ENCODE measurements around the gene ANKDD1A. TPM values are rescaled to one million over a fixed set of nuclear protein-coding genes. Genes with fewer than 3 reads are reported as not detected.
A peak's percentile ranks its signal among the peaks of the same experiment; 100 is the strongest.

The ANKDD1A gene
- total RNA-seq, 2 donors from 2014 or later = 3.8 to 8.9 TPM

DNA sequence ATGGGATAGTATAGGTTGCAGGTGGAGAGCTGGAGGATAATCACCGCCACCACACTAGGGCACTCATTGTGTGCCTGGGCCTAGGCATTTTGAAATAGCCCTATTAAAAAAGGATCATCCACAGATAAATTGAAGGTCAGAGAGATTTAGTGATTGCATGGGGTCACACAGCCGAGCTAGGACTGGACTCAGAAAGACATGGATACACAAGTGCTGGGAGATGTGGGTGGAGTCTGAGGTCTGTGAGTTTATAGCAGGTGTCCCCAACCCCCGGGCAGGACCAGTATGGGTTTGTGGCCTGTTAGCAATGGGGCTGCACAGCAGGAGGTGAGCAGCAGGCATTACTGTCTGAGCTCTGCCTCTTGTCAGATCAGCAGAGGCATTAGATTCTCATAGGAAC is 5.3 kb upstream of the ANKDD1A start:
- Mint-ChIP-seq H3K9me3 (no peaks in the 10 kb centered on the region), H3K27ac (no peak overlapping the region), H3K36me3 (peaks cover 0 to 15% of the 10 kb centered on the region in 2 donors)
- ATAC-seq = no peak
- DNase-seq (ENCODE audit: low spot score in 2 of 2) = no peak

DNA sequence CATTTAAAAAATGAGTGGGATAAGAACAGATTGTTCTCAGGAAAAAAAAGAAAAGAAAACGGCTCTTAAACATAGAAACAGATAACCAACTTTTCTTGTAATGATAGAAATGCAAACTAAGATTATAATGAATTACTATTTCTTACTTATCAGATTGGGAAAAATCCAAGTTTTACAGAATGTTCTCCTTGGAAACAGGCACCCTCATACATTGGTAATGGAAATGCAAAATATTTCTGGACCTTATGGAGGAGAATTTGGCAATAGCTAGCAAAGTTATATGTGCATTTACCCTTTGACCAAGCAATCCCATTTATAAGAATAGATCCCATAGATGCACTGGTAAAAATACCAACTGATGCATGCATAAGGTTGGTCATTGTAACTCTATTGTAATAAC is 3.7 kb upstream of the ANKDD1A start:
- Mint-ChIP-seq H3K27ac (no peak overlapping the region), H3K36me3 (peaks cover 0 to 11% of the 10 kb centered on the region in 2 donors), H3K9me3 (no peaks in the 10 kb centered on the region)
- ATAC-seq (no peak), DNase-seq (ENCODE audit: low spot score in 2 of 2) (no peak)

DNA sequence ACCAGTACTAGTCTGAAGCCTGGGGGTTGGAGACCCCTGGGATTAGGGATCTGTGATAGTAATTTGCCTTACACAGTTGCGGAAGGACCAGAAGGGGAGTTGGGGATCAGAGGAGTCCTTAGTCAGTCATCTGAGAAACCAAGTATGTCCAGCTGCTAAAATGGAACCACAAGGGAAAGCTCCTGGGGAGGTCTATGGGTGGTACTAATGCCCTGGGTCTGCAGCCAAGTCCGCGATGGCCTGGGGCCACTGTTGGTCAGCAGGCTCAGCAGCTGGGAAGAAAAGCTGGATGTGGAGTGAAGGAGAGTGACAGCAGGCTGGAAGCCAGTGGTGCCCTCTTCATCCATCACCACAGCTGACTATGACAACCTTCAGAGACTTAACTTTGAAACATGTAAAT is 2.2 kb upstream of the ANKDD1A start:
- Mint-ChIP-seq H3K36me3 (peaks cover 0 to 11% of the 10 kb centered on the region in 2 donors), H3K9me3 (no peaks in the 10 kb centered on the region), H3K27ac (no peak overlapping the region)
- ATAC-seq (no peak), DNase-seq (ENCODE audit: low spot score in 2 of 2) (no peak)

DNA sequence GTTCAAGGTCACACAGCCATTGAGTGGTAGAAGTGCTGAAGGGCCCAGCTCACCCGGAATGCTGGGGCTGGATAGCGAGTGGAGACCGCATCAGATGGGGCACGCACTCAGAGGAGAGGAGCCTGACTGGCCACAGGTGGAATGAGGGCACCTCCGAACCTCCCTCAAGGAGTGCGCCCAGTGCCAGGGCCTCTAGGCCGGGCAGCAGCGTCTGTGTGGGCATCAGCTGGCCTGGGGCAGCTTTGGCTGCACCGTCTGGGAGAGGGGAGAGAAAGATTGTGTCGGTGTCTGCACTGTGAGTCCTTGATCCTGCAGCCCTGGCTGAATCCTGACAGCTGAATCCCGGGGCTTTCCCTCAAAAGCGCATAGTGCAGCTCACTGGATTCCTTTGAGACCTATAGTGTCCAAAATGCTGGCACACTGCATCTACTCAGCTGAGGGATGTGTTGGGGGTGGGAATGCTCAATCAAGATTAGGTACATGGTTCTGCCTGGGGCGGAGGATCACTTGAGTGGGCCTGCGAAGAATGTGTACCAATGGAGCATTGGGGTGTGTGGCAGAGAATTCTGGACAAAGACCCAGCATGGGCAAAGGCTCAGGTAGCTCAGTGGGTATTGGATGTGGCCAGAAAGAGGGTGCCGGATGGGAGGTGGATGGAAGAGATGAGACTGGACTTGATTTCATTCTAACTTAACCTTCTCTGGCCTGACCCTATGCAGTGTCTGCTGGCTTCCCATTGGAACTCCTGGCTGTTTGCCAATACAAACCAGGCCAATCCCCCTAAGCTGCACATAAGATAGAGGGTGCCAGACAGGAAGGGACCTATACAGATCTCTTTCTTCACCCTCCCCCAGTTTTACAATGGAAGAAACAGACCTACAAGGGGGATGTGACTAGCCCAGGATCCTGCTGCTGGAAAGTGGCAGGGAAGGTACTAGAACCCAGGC is 950 bp downstream of the ANKDD1A start:
- H3K27ac Mint-ChIP-seq = no peak overlapping the region
- no peaks in the 10 kb centered on the region for H3K9me3 Mint-ChIP-seq
- H3K36me3 Mint-ChIP-seq = no peaks in the 10 kb centered on the region
- ATAC-seq = no peak
- no peak for DNase-seq (ENCODE audit: low spot score in 2 of 2)

DNA sequence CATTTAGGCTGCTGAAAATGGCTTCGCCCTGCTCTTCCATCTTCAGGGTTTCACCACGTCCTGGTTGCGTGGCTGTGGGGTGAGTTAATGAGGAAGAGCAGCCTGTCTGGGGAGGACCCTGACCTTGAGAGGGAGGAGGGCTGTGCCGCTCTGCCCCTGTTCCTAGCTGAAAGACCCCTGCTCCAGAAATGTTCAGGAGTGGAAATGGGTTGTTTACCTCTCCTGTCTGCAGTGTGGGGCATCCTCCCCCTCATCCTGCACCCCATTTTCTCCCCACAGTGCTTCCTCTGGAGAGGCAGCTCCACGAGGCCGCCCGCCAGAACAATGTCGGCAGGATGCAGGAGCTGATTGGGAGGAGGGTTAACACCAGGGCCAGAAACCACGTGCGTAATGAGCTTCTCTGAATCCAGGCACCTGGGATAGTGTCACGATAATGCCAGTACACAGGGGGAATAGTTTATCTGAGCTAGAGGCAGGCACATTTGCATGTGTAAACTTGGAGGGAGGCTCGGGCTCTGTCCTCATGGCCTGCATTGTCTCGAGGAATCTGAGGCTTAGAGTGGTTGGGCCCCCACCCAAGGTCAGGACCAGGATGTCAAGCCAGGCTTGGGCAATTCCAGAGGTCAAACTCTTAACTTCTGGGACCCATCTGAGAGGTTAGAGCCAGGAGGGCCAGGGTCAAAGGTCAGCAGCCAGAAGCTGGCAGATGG is 4.0 kb downstream of the ANKDD1A start:
- no peak for ATAC-seq
- H3K27ac Mint-ChIP-seq = peak overlapping the region in 1 of 2 donors; percentile 75
- no peaks in the 10 kb centered on the region for H3K9me3 Mint-ChIP-seq
- DNase-seq (ENCODE audit: low spot score in 2 of 2) = no peak
- no peaks in the 10 kb centered on the region for H3K36me3 Mint-ChIP-seq

DNA sequence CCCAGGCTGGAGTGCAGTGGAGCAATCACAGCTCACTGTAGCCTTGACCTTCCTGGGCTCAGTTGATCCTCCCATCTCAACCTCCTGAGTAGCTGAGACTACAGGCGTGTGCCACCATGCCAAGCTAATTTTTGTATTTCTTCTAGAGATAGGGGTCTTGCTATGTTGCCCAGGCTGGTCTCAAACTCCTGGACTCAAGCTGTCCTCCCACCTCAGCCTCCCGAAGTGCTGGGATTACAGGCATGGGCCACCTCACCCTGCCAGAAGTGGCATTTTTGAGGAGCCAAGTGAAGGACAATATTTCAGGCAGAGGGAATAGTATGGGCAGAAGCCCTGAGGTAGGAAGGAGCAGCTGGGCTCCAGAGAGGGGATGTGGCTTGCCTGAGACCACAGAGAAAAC is 4.7 kb downstream of the ANKDD1A start:
- no peaks in the 10 kb centered on the region for H3K36me3 Mint-ChIP-seq
- no peaks in the 10 kb centered on the region for H3K9me3 Mint-ChIP-seq
- ATAC-seq = no peak
- DNase-seq (ENCODE audit: low spot score in 2 of 2) = no peak
- H3K27ac Mint-ChIP-seq = peak overlapping the region; percentile 34 to 75

DNA sequence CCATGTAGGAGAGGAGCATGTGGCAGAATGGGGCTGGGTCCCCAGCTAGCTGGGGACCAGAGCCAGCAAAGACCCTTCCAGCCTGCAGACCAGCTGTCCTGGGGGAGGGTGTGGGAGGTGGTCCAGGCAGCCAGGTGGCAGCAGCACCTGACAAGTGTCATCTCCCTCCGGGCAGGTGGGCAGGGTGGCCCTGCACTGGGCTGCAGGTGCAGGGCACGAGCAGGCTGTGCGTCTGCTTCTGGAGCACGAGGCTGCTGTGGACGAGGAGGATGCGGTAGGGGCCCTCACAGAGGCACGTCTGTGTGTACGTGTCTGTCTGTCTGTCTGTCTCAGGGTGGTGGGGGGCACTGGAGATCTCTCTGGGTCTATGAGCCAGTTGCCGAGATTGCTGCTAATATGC is 5.5 kb downstream of the ANKDD1A start:
- Mint-ChIP-seq H3K36me3 (no peaks in the 10 kb centered on the region), H3K9me3 (no peaks in the 10 kb centered on the region), H3K27ac (peak overlapping the region; percentile 34 to 75)
- ATAC-seq = no peak
- DNase-seq (ENCODE audit: low spot score in 2 of 2) = no peak

DNA sequence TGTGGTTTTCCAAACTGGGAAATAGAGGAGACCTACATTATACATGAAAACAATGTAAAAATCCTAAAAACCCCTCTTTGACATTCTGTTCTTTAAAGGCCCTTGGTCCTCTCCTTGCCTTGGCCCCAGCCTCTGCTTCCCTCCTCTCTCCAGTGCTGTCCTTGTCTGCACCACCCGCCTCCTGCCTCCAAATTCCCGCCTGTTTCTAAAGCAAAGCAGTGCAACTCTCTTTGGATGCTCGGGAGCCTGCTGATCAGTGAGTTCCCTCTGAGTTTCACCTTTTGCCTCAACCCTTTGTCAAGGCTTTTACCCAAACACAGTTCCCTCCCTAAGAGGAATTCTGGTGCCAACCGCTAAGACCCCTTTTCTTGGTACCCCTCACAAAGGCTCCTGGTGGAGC is 8.0 kb downstream of the ANKDD1A start:
- H3K27ac Mint-ChIP-seq = no peak overlapping the region
- H3K36me3 Mint-ChIP-seq = no peaks in the 10 kb centered on the region
- ATAC-seq = no peak
- DNase-seq (ENCODE audit: low spot score in 2 of 2) = no peak
- no peaks in the 10 kb centered on the region for H3K9me3 Mint-ChIP-seq

DNA sequence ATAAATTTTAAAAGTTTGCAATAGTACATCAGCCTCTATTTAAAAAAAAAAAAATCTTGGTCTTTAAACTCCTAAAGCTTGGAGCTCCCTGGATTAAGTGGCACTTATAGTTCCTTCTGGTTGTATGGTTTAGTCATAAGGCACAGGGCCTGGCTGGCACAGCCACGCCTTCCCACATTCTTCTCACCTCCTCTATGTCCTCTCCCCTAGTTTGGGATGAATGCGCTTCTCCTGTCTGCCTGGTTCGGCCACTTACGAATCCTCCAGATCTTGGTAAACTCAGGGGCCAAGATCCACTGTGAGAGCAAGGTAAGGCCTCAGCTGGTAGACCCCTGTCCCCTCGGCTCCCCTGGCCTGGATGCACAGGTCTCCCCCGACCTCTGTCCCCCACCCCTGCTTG is 10.0 kb downstream of the ANKDD1A start:
- no peaks in the 10 kb centered on the region for H3K9me3 Mint-ChIP-seq
- no peak for DNase-seq (ENCODE audit: low spot score in 2 of 2)
- H3K27ac Mint-ChIP-seq = peak overlapping the region in 1 of 2 donors; percentile 72
- no peak for ATAC-seq
- H3K36me3 Mint-ChIP-seq = no peaks in the 10 kb centered on the region

DNA sequence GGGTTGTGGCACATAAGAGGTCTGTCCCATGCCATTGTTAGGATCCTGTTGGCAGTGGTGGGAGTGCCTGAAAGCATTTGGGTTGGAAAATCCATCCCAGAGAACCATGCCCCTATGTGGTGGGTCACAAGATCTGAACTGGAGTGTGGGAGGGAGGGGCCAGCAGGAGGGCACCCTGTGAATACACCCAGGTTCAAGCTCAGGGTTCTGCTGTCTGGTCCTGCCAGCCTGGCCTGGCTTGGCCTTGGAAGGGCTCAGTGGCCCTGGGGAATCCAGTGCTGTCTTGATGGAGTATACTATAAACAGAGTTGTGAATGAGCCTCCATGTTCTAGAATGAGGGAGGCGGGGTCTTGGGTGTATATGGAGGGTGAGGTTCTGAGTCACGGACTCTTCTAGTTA is 11.8 kb downstream of the ANKDD1A start:
- ATAC-seq = no peak
- Mint-ChIP-seq H3K36me3 (no peaks in the 10 kb centered on the region), H3K9me3 (no peaks in the 10 kb centered on the region), H3K27ac (no peak overlapping the region)
- DNase-seq (ENCODE audit: low spot score in 2 of 2) = no peak

DNA sequence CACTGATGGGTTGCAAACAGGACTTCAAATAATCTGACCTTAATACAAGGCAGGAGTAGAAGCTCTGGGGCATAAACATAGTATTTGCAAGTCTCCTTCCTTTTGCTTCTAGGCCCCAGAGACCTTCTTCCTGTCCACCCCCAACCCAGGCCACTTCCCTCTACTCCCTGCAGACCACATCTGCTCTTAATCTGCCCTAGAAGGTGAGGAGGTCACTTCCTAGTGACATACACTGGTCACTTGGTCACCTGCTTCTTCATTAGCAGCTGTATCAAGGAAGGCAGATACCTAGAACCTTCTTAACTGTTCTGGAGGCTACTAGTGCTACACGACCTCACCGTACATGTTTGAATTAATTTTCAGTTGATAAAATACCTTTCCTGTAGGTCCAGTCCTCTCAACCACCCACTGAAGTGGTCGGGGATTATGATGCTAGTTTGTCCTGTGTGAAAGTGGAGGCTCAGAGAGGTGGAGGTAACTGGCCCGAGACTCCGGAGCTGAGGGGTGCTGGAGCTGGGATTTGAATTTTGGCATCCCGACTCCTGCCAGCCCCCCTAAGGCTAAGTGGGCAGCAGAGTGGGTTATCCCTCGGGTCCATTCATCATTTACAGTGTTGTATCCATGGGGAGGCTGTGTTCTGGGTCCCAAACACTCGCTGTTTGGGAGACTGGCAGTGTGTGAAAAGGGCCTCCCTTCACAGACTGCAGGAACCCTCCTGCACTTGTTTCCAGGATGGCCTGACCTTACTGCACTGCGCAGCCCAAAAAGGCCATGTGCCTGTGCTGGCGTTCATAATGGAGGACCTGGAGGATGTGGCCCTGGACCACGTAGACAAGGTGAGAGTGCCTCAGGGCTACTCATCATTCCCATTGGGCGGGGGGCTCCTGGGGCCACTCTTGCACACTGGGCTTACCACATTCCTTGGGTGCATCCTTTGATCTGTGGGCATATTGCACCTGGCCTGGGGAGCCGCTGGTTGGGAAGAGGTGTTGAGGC is 13.9 kb downstream of the ANKDD1A start:
- DNase-seq (ENCODE audit: low spot score in 2 of 2) (no peak), ATAC-seq (no peak)
- no peaks in the 10 kb centered on the region for H3K36me3 Mint-ChIP-seq
- H3K9me3 Mint-ChIP-seq = no peaks in the 10 kb centered on the region
- peak overlapping the region in 1 of 2 donors; percentile 61 for H3K27ac Mint-ChIP-seq

DNA sequence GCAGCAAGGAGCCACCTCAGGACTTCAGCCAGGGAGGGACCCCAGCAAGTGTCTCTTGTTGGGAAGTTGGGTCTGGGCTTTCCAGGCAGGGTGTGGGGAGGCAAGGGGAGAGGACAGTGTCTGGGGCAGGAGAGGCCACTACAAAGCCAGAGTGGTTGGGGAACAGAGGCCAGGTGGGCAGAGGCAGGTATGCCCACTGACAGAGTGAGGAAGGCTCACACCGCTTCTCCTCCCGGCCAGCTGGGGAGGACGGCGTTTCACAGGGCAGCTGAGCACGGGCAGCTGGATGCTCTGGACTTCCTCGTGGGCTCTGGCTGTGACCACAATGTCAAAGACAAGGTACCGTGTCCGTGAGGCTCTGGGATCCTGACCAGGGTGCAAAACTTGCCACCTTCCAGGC is 15.0 kb downstream of the ANKDD1A start:
- ATAC-seq (no peak), DNase-seq (ENCODE audit: low spot score in 2 of 2) (no peak)
- no peaks in the 10 kb centered on the region for H3K9me3 Mint-ChIP-seq
- H3K27ac Mint-ChIP-seq = no peak overlapping the region
- H3K36me3 Mint-ChIP-seq = no peaks in the 10 kb centered on the region

DNA sequence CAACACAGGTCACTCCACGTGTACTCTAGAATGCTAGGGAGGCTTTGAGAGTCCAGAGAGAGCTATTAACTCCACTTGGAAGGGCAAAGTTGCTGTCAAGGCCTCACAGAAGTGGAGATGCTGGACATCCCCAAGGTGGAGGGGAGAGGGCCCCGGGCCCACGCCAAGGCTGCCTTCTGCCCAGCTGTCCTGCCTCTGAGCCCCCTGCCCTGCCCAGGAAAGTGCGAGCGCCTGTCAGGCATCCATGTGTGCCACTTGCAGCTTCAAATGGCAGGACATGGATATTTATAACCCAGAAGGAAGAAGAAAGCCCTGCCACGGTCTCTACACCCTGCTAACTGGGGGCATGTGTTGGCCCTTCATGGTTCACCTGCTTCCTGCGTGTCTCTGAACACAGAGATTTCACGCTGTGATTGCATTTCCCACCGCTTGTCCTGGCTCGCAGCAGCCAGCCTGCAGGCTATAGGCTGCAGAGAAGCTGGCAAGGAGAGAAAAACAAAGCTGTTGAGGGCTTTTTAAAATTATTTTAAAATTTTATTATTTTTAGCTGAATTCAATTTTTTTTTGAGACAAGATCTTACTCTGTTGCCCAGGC is 17.0 kb downstream of the ANKDD1A start:
- Mint-ChIP-seq H3K36me3 (no peaks in the 10 kb centered on the region), H3K27ac (no peak overlapping the region), H3K9me3 (no peaks in the 10 kb centered on the region)
- ATAC-seq (no peak), DNase-seq (ENCODE audit: low spot score in 2 of 2) (no peak)

DNA sequence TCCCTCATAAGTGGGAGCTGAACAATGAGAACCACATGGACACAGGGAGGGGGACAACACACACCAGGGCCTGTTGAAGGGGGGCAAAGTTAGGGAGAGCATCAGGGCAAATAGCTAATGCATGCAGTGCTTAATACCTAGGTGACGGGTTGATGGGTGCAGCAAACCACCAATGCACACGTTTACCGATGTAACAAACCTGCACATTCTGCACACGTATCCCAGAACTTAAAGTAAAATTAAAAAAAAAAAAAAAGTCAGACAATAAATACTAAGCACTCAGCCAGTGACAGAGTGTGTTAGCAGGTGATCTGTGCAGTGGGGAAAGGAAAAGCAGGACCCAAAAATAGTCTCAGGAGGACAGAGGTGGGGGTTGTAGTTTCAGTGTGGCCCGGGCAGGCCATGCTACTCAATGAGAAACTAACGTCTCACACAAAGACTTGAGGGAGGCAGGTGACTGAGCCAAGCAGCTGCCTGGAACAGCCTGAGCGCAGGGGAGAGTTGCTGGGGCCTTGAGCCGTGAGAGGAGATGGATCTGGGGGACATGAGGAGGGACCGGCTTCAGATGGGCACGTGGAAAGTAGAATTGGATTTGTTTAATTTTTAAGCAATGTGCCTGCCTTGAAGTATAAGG is 18.4 kb downstream of the ANKDD1A start:
- DNase-seq (ENCODE audit: low spot score in 2 of 2) = no peak
- no peak for ATAC-seq
- H3K9me3 Mint-ChIP-seq = no peaks in the 10 kb centered on the region
- H3K27ac Mint-ChIP-seq = no peak overlapping the region
- no peaks in the 10 kb centered on the region for H3K36me3 Mint-ChIP-seq

DNA sequence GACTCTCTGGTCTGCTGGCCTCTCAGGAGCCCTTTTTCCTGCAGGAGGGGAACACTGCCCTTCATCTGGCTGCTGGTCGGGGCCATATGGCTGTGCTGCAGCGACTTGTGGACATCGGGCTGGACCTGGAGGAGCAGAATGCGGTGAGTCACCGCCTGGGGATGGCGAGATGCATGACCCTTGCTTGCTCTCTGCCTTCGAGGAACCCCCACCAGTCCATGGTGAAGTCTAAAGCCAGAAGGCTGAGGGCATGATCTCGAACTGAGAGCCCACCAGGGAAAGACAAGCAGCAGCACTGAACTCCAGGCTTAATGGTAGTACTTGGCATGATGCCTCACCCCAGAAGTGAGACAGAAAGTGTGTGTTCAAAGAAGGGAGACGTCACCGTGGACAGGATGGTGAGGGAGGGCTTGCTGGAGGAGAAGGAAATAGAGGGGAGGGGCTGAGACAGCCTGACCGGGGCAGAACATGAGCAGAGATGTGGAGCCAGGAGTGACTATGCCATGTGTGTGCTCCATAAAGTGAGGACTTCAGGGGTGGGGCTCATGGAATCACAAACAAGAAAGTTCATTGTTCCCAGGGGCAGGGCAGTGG is 19.2 kb downstream of the ANKDD1A start:
- no peak for DNase-seq (ENCODE audit: low spot score in 2 of 2)
- Mint-ChIP-seq H3K36me3 (no peaks in the 10 kb centered on the region), H3K27ac (peak overlapping the region in 1 of 2 donors; percentile 36), H3K9me3 (no peaks in the 10 kb centered on the region)
- ATAC-seq = no peak

DNA sequence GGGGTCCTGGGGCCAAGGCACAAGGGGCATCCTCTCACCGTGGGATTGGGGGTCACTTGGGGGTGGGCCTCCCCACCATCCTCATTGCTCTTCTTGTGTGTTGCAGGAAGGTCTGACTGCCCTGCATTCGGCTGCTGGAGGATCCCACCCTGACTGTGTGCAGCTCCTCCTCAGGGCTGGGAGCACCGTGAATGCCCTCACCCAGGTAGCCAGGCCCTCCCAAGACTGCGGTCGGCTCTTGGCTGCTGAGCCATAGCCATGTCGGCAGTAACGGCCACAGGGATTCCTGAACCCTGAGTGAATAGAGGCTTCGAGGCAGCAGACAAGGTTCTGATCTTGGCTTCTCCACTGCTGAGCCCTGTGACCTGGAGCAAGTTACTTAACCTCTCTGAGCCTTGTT is 19.7 kb downstream of the ANKDD1A start:
- Mint-ChIP-seq H3K9me3 (no peaks in the 10 kb centered on the region), H3K27ac (no peak overlapping the region), H3K36me3 (no peaks in the 10 kb centered on the region)
- ATAC-seq (no peak), DNase-seq (ENCODE audit: low spot score in 2 of 2) (no peak)

All from activated naive CD4-positive, alpha-beta T cell treated with anti-CD3 and anti-CD28 coated beads, Interleukin-2, amount 50 U/mL, for 72 hours (primary cell).